GM12874 (cell line): ENCODE measurements around the gene KMT2B.

Experiments
- TF ChIP-seq, protein P1 (sequence below): IDR thresholded peaks from 2 replicates; pipeline ENCODE4 v1.5.1; 2011; ENCODE audit warnings: low read depth, mild to moderate bottlenecking, control low read depth, low read length, moderate library complexity; ENCODE audit not compliant: insufficient read depth

KMT2B gene

DNA sequence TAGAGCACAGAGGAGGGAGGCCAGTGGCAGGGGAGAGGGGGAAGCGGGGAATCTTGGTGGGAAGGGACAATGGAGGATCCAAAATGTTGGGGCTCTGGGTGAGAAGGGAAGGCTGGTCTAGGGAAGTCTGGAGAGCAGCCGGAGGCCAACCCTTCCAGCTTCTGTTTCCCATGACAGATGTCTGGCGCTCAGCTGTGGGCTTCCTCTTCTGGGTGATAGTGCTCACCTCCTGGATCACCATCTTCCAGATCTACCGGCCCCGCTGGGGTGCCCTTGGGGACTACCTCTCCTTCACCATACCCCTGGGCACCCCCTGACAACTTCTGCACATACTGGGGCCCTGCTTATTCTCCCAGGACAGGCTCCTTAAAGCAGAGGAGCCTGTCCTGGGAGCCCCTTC, 28.7 kb downstream of the KMT2B start:
- TF ChIP-seq, protein P1, sequence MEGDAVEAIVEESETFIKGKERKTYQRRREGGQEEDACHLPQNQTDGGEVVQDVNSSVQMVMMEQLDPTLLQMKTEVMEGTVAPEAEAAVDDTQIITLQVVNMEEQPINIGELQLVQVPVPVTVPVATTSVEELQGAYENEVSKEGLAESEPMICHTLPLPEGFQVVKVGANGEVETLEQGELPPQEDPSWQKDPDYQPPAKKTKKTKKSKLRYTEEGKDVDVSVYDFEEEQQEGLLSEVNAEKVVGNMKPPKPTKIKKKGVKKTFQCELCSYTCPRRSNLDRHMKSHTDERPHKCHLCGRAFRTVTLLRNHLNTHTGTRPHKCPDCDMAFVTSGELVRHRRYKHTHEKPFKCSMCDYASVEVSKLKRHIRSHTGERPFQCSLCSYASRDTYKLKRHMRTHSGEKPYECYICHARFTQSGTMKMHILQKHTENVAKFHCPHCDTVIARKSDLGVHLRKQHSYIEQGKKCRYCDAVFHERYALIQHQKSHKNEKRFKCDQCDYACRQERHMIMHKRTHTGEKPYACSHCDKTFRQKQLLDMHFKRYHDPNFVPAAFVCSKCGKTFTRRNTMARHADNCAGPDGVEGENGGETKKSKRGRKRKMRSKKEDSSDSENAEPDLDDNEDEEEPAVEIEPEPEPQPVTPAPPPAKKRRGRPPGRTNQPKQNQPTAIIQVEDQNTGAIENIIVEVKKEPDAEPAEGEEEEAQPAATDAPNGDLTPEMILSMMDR, result no peak

DNA sequence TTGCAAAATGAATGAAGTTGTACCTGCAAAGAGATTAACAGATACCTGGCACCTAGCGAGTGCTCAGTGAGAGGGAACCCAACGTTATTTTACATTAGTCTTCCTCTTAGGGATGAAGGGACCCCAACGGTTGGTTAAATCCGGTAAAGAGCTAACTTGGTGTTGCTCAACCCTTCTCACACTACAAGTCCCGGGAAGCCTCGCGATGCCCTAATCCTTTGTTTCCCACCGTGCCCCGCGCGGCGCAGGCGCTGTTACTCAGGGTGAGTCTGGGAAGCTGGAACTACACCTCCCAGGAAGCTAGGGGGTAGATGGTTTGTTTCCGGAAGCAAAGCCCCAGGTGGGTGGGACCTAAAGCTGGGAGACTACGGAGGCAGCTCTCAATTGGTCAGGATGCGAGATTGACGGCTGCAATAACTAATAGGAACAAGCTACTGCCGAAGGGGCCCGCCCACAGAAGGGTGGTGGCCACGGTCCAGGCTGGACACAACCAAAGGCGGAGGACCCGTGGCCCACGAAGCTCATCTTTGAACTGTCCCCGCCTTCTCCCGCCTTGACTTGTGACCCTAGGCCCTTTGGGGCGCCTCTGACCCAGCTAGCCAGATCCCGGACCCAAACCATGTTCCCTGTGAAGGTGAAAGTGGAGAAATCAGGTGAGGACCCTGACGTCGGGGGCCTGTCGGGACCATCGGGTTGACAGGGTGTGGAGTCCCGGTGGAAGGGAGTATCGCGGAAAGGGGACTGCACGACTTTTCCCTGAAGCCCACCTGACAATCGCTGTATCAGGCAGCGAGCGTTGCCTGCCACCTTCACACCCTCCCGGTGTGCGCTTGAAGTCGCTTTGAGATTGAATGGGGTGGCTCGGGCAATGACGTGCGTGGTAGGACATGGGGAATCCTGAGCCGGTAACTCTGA, 30.6 kb downstream of the KMT2B start, which contains the start of gene LIN37:
LIN37 (plus strand) TSS at position 471 of the 915 bp plus-strand sequence; CDS start at position 620, 149 bp downstream.
- TF ChIP-seq, protein P1, result no peak

DNA sequence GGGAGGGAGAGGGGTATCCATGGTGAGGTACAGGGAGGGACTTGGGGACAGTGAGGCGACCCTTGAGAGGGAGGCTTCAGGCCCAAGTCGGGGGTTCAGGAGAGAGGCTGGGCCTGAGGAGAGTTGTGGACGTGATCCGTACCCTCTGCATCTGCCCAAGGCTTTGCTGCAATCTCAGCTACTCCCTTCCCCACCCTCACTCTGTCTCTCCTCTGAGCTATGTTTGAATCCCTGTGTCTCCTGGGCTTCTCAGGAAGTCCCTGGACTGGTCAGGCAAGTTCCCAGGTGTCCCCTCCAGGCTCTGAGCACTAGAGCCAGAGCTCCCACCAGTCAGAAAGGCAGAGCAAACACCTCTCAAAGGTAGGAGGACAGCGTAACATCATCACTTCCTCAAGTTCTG, 32.4 kb downstream of the KMT2B start:
- TF ChIP-seq, protein P1, result no peak

DNA sequence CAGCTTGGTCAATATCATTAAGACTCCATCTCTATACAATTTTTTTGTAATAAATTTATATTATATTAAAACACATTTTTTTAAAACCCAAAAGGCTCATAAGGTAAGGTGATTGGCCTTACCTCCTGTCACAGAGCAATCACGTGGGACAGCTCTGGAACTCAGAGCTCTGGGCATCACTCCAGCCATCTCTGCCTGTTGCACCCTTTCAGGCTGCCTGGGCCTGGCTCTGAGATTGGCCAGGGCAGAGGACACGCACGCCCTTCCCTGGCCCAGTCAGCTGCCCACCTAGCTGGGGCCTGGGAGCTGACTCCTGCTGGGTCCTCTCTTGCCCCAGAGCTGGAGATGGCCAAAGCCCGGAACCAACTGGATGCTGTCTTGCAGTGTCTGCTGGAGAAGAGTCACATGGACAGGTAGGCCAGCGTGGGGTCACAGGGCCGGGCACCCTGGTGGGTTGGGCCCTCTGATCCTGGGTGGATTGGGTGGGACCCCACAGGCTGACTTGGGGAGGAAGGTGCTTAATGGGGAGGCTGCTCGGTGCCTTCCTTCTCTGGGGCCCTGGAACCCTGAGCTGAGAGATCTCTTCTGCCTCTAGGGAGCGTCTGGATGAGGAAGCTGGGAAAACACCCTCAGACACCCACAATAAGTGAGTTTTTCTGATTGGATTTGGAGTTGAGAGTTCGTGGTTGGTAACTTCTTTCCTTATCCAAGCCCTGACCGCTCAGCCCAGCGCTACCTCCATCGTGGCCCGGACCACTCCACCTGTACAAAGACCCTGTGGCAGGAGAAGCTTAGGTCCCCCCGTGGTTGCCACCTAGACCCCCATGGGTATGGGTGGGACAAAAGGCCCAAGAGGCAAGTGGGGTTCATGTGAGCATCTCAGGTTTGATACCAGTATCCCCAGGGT, 34.3 kb downstream of the KMT2B start:
- TF ChIP-seq, protein P1, result no peak

DNA sequence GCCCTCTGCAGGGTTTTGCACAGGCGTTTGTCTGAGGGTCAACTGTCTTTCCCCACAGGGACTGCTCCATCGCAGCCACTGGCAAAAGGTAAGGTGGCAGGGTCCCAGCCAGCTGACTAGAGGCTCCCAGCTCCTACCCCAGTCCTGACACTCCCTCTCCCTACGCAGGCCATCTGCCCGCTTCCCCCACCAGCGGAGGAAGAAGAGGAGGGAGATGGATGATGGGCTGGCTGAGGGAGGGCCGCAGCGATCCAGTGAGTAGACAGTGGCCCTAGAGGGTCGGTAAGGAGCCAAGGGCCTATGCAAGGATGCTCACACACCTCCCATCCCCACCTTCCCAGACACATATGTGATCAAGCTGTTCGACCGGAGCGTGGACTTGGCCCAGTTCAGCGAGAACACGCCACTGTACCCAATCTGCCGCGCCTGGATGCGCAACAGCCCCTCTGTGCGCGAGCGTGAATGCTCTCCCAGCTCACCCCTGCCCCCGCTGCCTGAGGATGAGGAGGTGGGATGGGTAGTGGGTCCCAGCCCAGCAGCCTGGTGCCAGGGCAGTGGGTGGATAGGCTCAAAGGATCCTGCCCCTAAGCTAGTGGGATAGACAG, 35.0 kb downstream of the KMT2B start:
- TF ChIP-seq, protein P1, result no peak

DNA sequence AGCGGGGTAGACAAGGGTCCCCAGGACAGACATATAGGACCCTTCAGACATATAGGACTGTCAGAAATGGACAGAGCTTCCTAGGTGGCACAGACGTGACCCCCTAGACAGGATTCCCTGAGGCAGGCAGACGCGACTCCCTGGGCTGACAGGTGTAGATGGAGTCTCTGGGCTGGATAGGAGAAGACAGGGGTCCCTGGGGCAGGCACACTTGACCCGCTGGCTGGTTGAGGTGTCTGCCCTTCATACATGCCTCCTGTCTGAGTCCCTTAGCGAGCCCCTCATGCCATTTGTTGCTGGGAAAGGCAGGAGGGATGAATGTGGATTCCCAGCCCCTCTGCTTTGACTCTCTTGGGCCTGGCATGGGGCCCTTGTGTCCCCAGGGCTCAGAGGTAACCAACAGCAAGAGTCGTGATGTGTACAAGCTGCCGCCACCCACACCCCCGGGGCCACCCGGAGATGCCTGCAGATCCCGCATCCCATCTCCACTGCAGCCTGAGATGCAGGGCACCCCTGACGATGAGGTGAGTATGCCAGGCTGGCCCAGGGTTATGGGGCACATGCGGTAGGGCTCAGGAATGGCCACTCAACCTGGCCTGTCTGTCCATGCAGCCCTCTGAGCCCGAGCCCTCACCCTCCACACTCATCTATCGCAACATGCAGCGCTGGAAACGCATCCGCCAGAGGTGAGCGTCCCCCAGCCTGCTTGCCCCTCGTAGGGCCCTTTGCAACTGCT, 36.0 kb downstream of the KMT2B start:
- TF ChIP-seq, protein P1, result no peak
